ENCODE data around the gene YBX2.

The YBX2 gene

DNA sequence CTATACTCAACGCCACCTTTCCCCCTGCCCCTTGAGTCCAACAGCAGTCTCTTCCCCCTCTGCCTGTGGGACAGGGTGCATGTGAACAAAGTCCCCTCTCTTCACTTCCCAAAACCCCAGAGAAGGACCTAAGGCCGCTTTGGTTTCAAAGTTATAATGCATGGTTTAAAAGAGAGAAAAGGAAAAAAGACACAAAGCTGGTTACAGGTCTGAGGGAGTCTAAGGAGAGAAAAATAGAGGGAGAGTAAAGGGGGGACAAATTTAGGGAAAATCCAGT, 51.0 kb downstream of the YBX2 start:
- DNase-seq (ENCODE audit: low spot score) = no peak

DNA sequence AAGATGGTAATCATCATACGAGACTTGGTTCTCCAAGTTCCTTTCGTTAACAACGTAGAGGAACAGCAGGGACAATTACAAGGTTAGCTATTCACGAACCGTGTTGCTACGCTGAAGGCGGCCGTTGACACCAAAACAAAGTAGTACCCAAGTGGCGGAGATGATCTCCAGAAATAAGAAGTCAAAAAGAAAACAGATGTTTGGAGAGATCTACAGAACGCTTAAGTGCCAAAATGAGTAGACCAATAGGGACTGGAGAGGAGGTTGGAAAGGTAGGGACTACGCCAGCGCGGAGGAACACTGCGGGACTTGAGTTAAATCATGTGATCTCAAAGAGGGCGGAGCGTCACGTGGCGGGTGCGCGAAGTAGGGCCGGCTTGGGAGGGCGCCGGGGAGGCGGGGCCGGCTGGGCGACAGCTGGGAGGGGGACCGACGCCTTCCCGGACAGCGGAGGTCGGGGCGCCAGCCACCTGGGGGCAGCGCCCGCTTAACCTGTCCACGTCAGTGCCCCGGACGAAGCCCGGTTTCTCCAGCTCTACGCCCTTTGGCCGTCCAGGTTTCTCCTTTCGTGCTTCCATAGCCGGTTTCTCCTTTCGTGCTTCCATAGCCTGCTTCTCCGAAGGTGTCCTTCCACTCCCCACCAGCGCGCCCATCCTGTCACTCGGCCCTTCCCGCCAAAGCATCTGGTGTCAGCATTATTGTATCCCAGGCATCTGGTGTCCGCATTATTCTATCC, 51.6 kb downstream of the YBX2 start:
- DNase-seq (ENCODE audit: low spot score) = peak; percentile 96

- DNase-seq (ENCODE audit: low spot score) = peak; percentile 87
Observed at GRCh38 chr17:7241783-7242716, 52.4 kb downstream of the YBX2 start, which contains the start of gene GABARAP. Gene GABARAP, minus strand, starts transcription at chr17:7242449. Its CDS starts 119 bp downstream, at chr17:7242330.

DNA sequence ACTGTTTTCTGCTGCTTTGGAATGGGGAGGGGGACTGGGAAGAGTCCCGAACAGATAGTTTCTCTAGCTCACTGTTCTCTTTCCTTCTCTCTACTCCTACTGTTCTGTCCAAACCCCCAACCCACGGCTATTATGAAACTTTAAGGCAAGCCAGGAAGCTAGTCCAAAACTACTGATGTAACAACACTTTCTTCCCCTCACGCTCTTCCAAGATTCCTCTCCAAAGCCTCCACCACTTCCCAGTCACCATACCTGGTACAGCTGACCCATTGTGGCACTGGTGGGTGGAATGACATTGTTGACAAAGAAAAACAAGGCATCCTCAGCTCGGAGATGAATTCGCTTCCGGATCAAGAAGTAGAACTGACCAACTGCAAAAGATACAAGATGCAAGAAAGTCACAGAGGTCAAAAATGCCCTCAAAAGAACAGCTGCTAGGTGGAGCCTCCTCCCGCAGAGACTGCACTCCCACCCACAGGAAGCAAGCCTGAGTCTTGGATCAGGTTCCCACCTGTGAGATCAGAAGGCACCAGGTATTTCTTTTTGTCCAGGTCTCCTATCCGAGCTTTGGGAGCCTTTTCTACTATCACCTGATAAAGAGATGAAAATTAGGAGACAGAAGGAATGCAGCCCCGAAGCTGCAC, 53.2 kb downstream of the YBX2 start:
- DNase-seq (ENCODE audit: low spot score) = no peak

GRCh38 chr17:7240375-7240774, 54.1 kb downstream of the YBX2 start:
- no peak for DNase-seq (ENCODE audit: low spot score)

- DNase-seq (ENCODE audit: low spot score) = peak; percentile 100
Observed at GRCh38 chr17:7239091-7240027, 55.1 kb downstream of the YBX2 start, which contains the start of gene PHF23. Gene PHF23, minus strand, starts transcription at chr17:7239457. Its CDS starts 178 bp downstream, at chr17:7239279.

- peak; percentile 37 for DNase-seq (ENCODE audit: low spot score)
Observed at GRCh38 chr17:7238420-7239090, 55.9 kb downstream of the YBX2 start.
